WI38 (cell line): ENCODE measurements around the gene KCNN3.
"Not testable (repeated sequence)": the region's sequence is repeated elsewhere in the genome, so short reads cannot be mapped to it uniquely, and the experiment has no call there.

Source experiments
- H3K4me3 ChIP-seq: 2 replicates; pipeline ENCODE4 v1.5.1; 2011; ENCODE audit warnings: low read depth, mild to moderate bottlenecking, control low read depth, low read length
- CTCF ChIP-seq: IDR thresholded peaks from 2 replicates; pipeline ENCODE4 v1.5.1; 2012; ENCODE audit warnings: low read depth, mild to moderate bottlenecking, control low read depth, low read length

KCNN3 gene

GRCh38 chr1:154870115-154870571 is at the start of gene KCNN3:
Gene KCNN3, minus strand, starts transcription at chr1:154870281. Its CDS starts 317 bp downstream, at chr1:154869964.
- no peak within 1 kb of the TSS for H3K4me3 ChIP-seq
- TF ChIP-seq CTCF, result no peak

- TF ChIP-seq CTCF, result no peak
- H3K4me3 ChIP-seq, result no peak overlapping the region
Observed at GRCh38 chr1:154913273-154913672, 43.2 kb upstream of the KCNN3 start.

- TF ChIP-seq CTCF, result no peak
- no peak overlapping the region for H3K4me3 ChIP-seq
Observed at GRCh38 chr1:154912755-154913154, 42.7 kb upstream of the KCNN3 start.

- no peak overlapping the region for H3K4me3 ChIP-seq
Observed at GRCh38 chr1:154911691-154912550, 41.8 kb upstream of the KCNN3 start.

GRCh38 chr1:154910851-154911250 is 40.8 kb upstream of the KCNN3 start:
- TF ChIP-seq CTCF, result no peak
- H3K4me3 ChIP-seq, result no peak overlapping the region

More at GRCh38 chr1:154911691-154912550, 41.8 kb upstream of the KCNN3 start:
- TF ChIP-seq CTCF, result no peak

GRCh38 chr1:154908937-154909336 is 38.9 kb upstream of the KCNN3 start:
- no peak for TF ChIP-seq CTCF
- no peak overlapping the region for H3K4me3 ChIP-seq

- H3K4me3 ChIP-seq, result not testable (repeated sequence)
Observed at GRCh38 chr1:154908129-154908528, 38.0 kb upstream of the KCNN3 start.
